SIG-M5 treated with dmso at 0.1 percent for 504 hours (cell line): ENCODE data around the gene SNN.
A peak's percentile ranks its signal among the peaks of the same experiment; 100 is the strongest.

Experiments
- DNase-seq: peaks from one replicate; lab custom pipeline; 2025; ENCODE audit not compliant: unreplicated experiment; lab: John Stamatoyannopoulos, UW

The SNN gene

DNA sequence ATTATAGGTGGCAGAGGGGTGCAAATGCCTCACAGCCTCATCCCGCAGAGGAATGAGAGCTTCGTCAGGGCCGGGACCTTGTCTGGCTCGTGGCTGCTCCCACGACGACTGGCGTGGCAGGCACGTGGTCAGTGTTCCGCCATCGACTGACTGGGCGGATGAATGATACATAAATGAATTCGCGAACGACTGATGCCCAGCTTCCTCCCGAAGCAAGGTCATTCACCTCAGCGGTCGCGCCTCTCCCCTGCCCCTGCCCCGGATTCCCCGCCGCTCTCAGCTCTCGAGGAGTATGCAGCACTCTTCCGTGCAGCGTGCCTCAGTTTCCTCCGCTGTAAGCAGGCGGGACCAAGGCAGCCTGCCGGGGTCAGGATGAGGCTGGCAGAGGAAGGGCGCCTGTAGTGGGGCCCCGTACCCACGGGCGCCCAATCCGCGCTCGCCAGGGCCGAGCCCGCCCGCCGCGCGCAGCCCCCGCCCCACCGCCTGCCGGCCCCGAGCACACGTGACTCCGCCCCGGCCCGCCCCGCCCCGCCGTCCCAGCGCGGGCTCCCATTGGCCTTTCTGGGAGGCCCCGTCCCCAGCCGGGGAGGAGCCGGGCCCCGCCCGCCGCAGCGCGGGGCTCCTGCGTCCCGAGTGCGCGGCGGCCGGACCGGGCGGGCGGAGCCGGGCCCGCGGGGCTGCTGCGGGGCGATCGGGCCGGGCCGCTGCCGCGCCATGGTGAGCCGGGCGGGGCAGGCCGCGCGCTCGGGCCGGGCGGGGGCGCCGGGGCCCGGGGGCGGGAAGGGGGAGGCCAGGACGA is at the start of gene SNN:
Gene SNN, plus strand, starts transcription at position 632 of the 799 bp plus-strand sequence. CDS start 7,605 bp downstream, outside the sequence.
- peak; percentile 72 for DNase-seq

DNA sequence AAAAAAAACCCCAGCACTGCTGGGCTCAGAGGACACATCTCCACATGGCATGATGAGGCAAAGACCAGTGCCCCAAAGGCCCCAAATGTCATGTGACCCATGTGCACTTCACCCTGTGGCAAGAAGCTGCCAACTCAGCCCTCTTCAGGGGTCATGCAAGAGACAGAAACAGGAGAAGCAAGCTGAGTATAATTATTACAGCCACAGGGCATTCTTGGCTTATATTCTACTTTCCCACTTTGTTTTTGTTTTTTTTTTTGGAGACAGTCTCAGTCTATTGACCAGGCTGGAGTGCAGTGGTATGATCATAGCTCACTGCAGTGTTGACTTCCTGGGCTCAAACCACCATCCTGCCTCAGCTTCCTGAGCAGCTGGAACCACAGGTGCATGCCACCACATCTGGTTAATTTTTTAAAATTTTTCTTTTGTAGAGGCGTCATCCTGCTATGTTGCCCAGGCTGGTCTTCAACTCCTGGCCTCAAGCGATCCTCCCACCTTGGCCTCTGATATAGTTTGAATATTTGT is 48.9 kb upstream of the SNN start:
- DNase-seq = peak; percentile 36

DNA sequence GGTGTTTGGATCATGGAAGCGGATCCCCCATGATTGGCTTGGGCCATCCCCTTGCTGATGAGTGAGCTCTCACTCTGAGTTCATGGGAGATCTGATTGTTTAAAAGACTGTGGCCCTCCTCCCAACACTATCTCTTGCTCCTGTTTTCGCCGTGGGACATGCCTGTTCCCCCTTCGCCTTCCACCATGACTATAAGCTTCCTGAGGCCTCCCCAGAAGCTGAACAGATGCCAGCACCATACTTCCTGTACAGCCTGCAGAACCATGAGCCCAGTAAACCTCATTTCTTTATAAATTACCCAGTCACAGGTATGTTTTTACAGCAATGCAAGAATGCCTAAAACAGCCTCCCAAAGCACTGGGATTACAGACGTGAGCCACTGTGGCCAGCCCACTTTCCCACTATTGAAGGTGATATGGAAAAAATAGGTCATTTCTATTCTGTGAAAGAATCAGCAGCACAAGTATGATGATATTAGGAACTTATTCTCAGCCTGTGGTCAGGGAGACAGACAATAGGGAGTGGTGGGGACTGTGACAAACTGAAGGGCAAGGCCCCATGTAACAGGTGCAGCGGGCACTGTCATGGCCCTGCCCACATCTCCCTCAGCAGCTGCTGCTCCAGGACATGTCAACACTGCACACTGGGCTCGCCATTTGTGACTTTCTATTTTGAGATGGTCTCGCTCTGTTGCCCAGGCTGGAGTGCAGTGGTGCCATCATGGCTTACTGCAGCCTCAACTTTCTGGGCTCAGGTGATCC is 47.8 kb upstream of the SNN start:
- no peak for DNase-seq

DNA sequence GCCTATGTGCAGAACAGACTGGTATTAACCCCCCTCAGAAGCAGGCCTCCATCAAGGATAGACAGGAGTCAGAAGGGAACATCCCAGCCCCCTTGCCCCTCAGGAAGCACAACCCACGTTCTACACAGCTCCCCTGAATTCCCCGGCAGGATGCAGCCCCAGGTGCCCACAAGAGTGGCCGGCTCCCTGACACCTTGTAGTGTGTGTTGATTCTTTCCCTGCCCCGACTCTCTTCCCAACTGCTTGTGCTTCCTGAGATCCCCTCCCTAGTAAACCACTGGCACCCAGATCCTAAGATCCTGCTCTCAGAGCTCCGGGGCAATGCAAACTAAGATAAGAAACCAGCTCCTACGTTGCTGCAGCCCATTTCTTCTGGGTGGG is 46.7 kb upstream of the SNN start:
- no peak for DNase-seq

DNA sequence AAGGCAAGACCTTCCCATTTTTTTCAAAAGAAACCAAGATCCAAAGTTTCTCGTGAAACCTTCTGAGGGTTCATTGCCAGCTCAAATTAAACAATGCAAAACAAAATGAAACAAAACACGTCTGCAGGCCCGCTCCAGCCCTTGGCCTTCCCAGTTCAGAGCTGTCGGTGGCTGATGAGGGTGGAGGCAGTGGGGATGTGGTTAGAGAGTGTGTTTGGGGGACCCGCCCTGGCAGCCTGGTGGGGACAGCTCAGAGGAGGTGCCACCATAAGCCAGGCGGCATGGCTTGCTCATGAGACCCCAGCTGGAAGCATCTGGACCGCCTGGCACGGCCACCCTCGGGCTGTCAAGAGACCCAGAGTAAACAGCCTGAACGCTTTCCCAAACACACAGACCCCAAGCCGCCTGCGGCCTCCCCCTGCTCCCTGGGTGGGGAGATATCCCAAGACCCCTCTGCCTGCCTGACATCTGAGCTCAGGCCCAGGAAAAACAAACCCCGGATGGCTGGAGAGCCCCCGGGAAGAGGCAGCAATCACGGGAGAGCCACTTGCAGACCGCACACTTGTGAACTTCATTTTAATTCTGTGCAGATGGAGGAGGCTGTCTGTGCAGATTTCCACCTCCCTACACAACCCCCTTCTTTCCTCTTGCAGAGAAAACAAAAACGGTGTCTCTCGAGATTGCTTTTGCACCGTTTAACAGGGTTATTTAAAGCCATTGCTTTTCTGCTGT is 46.2 kb upstream of the SNN start:
- no peak for DNase-seq

DNA sequence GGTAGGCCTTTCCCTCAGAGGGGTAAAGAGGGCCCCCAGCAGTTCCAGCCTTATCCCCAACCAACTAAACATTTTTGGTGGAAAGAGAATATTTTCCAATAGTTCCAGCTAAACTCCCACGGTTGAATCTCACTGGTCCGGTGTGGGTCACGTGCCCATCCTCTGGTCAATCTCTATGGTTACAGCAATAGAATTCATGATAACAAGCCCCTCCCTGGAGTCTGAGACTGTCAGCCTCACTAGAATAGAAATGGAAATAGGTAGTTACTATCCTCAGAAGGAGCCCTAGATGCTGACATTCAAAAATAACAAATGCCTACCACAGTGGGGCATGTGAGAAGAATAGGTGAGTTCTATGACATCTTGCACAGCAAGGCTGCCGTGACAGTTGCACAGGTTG is 44.0 kb upstream of the SNN start:
- no peak for DNase-seq

DNA sequence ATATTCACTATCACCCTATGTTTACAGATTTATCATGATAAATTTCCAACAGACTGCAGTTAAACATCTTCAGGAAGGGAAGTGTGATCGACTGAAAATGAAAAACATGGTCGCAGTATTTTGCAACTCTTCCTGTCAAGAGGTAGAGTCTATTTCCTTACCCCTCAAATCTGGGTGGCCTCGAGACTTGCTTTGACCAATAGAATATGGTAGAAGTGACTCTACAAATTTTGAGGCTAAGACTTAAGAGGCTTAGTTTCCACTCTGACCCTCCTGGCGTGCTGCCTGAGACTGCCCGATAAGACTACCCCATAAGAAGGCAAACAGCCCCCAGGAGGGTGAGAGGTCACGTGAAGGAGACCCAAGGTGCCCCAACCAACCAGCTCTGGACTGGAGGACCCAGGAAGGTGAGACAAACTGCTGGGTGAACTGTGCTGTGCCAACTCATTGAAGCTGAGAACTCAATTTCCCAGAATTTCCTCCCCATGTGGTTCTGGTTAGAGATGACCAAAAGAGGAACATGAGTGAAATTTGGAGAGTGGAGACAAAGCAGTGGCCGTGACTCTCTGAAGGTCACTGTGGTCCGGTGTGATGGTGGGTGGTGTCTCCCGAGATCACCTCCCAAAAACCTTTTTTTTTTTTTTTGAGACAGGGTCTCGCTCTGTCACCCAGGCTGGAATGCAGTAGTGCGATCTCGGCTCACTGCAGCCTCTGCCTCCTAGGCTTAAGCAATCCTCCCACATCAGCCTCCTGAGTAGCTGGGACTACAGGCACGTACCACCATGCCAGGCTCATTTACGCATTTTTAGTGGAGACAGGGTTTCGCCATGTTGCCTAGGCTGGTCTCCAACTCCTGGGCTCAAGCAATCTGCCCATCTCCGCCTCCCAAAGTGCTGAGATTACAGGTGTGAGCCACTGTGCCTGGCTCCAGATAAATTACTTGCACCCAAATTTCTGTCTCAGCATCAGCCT is 43.3 kb upstream of the SNN start:
- peak; percentile 13 for DNase-seq

DNA sequence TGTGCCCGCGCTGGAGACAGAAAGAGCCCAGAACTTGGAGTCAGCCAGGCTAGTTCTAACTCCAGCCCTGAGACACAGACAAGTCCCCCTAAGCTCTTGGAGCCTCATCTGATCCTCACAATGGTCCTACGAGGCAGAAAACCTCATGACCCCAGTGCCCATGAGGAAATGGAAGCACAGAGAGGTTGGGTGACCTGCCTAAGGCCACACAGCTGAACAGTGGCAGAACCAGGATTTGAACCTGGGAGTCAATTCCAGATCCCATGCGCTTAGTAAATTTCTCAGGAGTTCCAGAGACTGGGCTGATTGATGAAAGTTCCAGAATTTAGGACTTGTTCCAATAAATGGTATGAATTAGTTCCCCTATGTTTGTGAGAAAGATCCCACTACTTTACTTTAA is 42.5 kb upstream of the SNN start:
- DNase-seq = no peak

DNA sequence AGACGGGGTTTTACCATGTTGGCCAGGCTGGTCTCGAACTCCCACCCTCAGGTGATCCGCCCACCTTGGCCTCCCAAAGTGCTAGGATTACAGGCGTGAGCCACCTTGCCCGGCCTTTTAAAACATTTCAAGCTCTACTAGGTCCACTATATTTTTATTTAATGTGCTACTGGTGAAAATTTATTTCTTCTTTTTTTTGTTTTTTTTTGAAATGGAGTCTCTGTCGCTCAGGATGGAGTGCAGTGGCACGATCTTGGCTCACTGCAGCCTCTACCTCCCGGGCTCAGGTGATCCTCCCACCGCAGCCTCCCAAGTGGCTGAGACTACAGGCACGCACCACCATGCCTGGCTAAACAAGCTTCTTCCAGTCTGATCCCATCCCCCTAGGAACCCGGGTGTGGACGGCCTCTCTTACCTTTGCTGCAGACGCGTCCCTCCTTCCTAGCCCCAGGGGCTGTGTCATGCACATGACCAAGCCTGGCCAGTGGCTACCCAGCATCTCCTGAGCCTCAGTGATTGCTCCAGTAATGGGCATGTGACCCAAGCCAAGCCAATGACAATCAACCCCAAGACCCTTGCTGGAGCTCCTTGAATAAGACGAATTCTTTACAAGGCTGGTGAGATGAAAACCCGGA is 41.5 kb upstream of the SNN start:
- DNase-seq = no peak

DNA sequence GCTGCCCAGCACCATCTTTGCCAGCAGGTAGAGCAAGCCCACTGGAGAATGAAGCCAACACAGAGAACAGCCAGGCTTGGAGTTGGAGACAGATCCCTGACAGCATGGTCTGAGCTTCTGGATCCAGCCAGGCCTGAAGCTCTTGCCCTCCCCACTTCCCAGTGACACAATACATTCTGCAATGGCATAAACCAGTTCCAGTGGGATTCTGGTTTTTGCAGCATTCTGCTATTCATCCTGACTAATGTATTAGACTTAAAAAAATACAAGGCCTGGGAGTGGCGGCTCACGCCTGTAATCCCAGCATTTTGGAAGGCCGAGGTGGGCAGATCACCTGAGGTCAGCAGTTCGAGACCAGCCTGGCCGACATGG is 41.0 kb upstream of the SNN start:
- no peak for DNase-seq

DNA sequence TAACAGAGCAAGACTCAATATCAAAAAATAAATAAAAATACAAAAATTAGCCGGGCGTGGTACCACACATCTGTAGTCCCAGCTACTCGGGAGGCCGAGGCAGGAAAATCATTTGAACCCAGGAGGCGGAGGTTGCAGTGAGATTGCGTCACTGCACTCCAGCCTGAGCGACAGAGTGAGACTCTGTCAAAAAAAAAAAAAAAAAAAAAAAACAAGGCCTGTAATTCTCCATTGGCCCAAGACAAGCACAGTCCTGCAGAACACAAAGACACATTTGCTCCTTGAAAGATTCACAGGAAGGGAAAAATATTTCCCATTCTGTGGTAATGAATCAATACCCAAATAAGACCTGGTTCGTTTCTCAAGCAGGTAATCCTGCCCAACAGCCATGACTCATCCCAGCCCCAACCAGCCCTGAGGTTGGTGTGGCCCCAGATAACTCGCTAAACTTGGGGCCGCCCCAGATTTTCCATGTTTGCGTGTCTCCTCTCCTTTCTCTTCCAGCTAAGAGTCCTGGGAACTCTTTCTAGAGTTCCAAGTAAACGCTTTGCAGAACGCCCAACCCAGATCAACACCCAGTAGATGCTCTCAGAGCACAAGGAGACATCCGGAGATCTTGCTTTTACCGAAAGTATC is 40.3 kb upstream of the SNN start:
- no peak for DNase-seq

DNA sequence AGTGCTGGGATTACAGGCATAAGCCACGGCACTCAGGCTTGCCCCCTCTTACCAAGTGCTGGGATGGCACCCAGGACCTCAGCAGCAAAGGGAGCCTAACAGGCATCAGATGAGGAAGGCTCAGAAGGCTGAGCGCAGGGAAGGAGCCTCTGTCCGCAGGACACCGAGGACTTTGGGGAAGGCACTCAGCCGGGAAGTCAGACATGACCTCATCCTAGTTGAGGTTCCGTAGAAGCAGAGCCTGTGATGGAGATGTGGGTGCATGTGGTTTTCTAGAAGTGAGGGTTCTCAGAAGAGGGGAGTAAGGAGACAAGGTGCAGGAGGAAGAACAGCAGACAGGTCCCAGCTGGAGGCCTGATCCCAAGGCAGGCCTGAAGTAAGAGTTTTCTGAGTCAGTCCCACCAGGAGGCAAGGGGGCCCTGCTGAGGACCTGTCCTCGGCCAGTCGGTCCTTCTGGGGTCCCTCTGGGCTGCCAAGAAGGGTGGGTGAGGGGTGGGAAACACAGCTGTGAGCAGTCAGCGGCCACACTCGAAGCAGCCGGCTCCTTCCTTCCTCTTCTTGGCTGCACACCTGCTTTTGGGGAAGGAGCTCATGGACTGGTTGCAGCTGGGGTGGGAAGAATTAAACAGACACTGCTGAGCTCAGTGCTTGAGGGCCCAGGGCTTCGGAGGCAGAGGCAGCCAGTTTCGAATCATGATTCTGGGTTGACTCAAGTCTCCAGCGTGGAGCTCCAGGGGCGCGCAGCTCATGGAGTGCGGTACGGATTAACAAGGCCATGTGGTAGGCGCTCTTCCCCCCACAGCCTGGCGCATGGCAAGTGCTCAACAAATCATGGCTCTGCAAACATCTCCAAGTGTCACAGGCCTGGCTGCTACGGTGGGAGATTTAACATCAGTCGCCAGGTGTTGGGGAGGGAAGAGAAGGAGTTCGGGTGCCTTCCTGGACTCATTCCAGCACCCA is 38.9 kb upstream of the SNN start:
- DNase-seq = peak; percentile 75

DNA sequence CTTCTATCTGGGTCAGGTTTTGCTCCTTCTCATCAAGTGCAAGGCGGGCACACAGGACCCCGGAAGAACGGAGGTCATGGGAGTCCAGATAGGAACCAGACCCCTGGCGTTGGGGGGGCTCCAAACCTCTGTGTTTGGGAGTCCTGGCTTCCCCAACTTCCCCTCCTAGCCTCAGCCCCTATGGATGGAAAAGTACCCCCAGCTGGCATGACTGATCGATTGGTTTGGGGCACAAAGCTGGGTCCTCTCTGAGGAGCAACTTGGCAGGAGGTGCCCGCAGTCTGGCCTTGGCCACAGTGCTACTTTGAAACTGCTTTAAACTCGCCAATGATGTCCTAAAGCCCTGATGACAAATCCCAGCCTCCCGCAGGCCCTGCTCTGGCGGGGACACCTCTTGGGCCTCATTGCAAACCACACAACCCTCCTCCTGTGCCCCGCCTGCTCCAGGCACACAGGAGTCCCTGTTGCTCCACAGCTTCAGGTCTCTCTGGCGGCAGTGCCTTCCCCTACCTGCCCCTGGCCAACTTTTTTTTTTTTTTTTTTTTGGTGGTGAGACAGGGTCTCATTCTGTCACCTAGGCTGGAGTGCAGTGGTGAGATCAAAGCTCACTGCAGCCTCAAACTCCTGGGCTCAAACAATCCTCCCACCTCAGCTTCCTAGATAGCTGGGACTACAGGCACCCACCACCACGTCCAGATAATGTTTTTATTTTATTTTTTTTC is 38.0 kb upstream of the SNN start:
- no peak for DNase-seq

DNA sequence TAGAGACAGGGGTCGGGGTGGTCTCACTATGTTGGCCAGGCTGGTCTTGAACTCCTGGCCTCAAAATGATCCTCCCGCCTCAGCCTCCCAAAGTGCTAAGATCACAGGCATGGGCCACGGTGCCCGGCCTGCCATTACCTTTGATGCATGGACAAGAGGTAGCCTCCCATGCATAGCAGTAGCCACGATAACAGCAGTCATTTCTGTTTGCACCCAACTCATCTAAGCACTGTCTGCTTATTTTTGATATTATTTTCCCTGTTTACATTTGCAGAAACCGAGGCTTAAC is 37.5 kb upstream of the SNN start:
- DNase-seq = no peak

DNA sequence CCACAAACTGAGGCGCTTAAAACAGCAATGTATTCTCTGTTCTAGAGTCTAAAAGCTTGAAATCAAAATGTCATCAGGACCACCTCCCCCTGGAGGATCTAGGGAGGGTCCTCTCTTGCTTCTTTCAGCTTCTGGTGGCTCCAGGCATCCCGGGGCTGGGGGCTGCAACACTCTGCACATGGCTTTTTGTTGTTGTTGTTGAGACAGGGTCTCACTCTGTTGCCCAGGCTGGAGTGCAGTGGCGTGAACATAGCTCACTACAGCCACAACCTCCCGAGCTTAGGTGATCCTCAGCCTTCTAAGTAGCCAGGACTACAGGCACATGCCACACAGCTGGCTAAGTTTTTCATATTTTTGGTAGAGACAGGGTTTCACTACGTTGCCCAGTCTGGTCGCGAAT is 37.0 kb upstream of the SNN start:
- no peak for DNase-seq

DNA sequence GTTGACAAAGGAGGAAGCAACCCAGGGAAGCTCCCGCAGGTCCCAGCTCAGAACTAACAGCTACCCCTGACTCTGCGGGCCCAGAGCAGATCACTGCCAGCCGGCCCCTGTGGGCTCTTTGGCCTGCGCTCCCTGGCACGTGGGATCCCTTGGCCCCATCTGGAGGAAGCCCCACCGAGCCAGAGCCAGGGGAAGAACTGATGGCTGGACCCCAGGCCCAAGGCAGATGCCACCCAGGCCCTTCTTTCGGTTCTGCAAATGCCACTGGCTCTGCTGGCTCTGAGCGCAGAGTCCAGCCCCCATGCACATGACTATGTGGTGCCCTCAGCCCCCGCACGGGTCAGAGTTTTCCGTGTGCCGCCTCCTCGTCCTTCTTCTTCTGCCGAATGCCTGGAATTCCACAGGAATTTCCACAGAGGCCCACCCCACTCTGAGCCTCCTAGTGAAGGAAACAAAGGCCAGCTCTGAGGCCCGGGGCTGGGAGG is 35.8 kb upstream of the SNN start:
- no peak for DNase-seq

DNA sequence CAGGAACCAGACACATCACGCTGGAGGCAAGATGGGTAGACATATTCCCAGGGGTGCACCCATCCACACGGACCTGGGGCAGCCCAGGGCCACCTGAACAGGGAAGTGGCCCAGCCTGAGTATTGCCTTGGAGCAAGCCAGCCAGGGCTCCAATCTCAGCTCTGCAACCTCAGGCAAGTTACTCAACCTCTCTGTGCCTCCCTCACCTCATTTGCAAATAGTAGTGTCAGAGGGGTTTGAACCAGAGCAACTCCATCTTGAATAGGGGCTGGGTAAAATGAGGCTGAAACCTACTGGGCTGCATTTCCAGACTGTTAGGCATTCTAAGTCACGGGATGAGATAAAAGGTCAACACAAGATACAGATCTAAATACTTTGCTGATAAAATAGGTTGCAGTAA is 35.1 kb upstream of the SNN start:
- DNase-seq = no peak

DNA sequence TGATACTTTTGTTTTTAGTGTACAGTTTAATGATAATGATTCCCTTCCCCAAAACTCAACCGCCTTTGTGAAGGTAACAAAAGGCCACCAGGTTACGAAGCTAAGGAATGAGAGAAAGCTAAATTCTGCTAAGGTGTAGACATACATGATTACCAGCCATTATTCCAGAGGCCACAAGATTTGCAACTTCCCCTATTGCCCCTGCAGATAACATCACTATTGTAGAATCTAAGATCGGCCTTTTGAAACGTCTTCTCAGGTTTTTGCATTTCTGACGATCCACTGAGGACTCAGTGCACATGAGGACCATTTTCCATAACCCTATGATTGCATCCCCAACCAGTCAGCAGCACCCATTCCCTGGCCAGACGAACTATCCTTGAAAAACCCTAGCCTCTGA is 33.9 kb upstream of the SNN start:
- DNase-seq = no peak
